Erythroblast (primary cell): ENCODE data around the gene GABBR2.

Experiments used
- GATA1 ChIP-seq: IDR thresholded peaks from 2 replicates; pipeline ENCODE4 v1.6.1; 2011; ENCODE audit warnings: low read depth, mild to moderate bottlenecking, control low read depth, low read length, moderate library complexity
- POLR2A ChIP-seq: IDR thresholded peaks from 2 replicates; pipeline ENCODE4 v1.6.1; 2011; ENCODE audit warnings: mild to moderate bottlenecking, low read length

- TF ChIP-seq POLR2A (no peak), GATA1 (no peak)
These were observed 133.1 kb downstream of the GABBR2 start for GRCh38 chr9:98575379-98576346.
